ENCODE results near the gene ANKUB1. TPM values are rescaled to one million over a fixed set of nuclear protein-coding genes. Genes with fewer than 3 reads are reported as not detected.

ANKUB1 gene
- total and polyA plus RNA-seq, 3 donors from 2014 or later, result 0.56 to 3.3 (median 2.5) TPM

DNA sequence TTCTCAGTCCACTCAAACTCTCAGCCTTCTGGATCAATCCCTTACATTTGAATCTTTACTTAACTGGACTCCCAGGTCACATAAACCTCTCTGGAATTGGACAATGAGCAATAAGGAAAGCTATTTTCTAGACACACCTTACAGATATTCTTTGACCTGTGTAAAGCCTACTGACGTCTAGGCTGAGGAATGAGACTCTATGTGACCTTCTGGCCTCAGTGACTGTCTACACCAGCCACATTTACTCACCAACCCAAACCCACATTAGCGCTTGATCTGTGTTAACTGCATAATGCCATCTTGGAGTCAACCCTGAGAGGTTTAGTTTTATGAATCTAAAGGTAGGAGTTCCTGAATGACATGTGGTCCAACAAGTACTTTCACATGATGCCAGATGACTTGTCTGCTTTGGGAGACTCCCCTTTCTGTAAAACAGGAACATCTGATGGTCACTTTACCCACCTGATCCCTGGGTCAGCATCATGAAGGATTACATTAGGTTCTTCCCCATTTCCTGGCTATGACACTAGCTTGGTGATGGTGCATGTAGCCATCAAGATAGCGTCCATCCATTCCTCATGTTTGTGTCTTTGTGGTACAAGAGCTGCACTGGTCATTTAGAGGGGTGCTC, 28.7 kb downstream of the ANKUB1 start:
- no peaks in the 10 kb centered on the region for H3K4me1 ChIP-seq
- no peaks in the 10 kb centered on the region for H3K9me3 ChIP-seq
- no peak overlapping the region for H3K4me3 ChIP-seq
- no peak for TF ChIP-seq CTCF (IDR thresholded peaks at IDR 0.05)
- no peak for TF ChIP-seq POLR2A (IDR thresholded peaks at IDR 0.05)
- H3K27ac ChIP-seq, result no peak overlapping the region
- no peak for DNase-seq
- no peaks in the 10 kb centered on the region for H3K36me3 ChIP-seq (ENCODE audit: low read depth, missing control alignments)
- 85 to 90% methylated on average over 3 of the region's 3 CpGs for WGBS, 2 donors
- intact Hi-C loops (cut with DNase I; ENCODE audit: low total_unique reads), result no loop called here
- H3K27me3 ChIP-seq, result no peaks in the 10 kb centered on the region

GRCh38 chr3:149753717-149754116, 38.6 kb downstream of the ANKUB1 start:
- DNase-seq, result no peak
- Histone ChIP-seq H3K4me3 (no peak overlapping the region), H3K4me1 (peaks cover 6% of the 10 kb centered on the region), H3K27ac (no peak overlapping the region), H3K27me3 (no peaks in the 10 kb centered on the region), H3K36me3 (ENCODE audit: low read depth, missing control alignments) (no peaks in the 10 kb centered on the region), H3K9me3 (no peaks in the 10 kb centered on the region)
- intact Hi-C loops (cut with DNase I; ENCODE audit: low total_unique reads), result no loop called here
- TF ChIP-seq CTCF (IDR thresholded peaks at IDR 0.05) (no peak), POLR2A (IDR thresholded peaks at IDR 0.05) (no peak)

- Histone ChIP-seq H3K9me3 (no peaks in the 10 kb centered on the region), H3K27me3 (no peaks in the 10 kb centered on the region), H3K27ac (peak overlapping the region in 1 of 2 donors; percentile 73), H3K36me3 (ENCODE audit: low read depth, missing control alignments) (no peaks in the 10 kb centered on the region), H3K4me3 (peak overlapping the region; percentile 84 to 88), H3K4me1 (peaks cover 6% of the 10 kb centered on the region)
- no peak for DNase-seq
- TF ChIP-seq POLR2A (IDR thresholded peaks at IDR 0.05) (no peak), CTCF (IDR thresholded peaks at IDR 0.05) (no peak)
- intact Hi-C loops (cut with DNase I; ENCODE audit: low total_unique reads), result no loop called here
Measured at GRCh38 chr3:149752788-149753136, 39.6 kb downstream of the ANKUB1 start.

- no peaks in the 10 kb centered on the region for H3K9me3 ChIP-seq
- WGBS, 2 donors, result 0 to 1% methylated on average over 28 to 52 of the region's 52 CpGs
- peak within 1 kb of the TSS; percentile 84 to 88 for H3K4me3 ChIP-seq
- peak; percentile 82 for DNase-seq
- H3K36me3 ChIP-seq (ENCODE audit: low read depth, missing control alignments), result no peaks in the 10 kb centered on the region
- peak within 1 kb of the TSS; percentile 73 to 78 for H3K27ac ChIP-seq
- no peaks in the 10 kb centered on the region for H3K27me3 ChIP-seq
- intact Hi-C loops (cut with DNase I; ENCODE audit: low total_unique reads), result no loop called here
- H3K4me1 ChIP-seq, result peaks cover 6% of the 10 kb centered on the region
- TF ChIP-seq POLR2A (IDR thresholded peaks at IDR 0.05) (no peak), CTCF (IDR thresholded peaks at IDR 0.05) (peak; percentile 38 to 43 (median 39))
Measured at GRCh38 chr3:149752051-149752787, 40.1 kb downstream of the ANKUB1 start, which contains the start of gene COMMD2. Gene COMMD2 (minus strand): TSS chr3:149752489. CDS start chr3:149752444, 45 bp downstream.

Measured in testis (tissue), 3 donors.